GM12878 (cell line): ENCODE measurements around the gene VGLL3. TPM values are rescaled to one million over a fixed set of nuclear protein-coding genes. Genes with fewer than 3 reads are reported as not detected.

Source experiments
- ATAC-seq: fragments of 200-7000 bp; cut with Tn5 transposase; 3 replicates; pipeline ENCODE4 v1.9.1; 2020; ENCODE audit warnings: mild to moderate bottlenecking, moderate library complexity
- BruUV-seq: library from RNA; stranded (reverse); fragments of 400-500 nt; replicated peaks from 2 replicates; lab custom pipeline; 2021; lab: Mats Ljungman, UMichigan
- CTCF ChIA-PET: fragments of 300-600 bp; sonication (Branson Sonifier 250); formaldehyde crosslinking; extraction: SDS; loops from one replicate; lab custom pipeline; 2021; ENCODE audit warnings: inconsistent platforms; lab: Yijun Ruan, JAX
- POLR2A ChIA-PET: fragments of 350-600 bp; formaldehyde crosslinking; extraction: SDS; loops from one replicate; lab custom pipeline; 2021; ENCODE audit warnings: inconsistent platforms; lab: Charles Lee
- RAD21 ChIA-PET: fragments of 300-600 bp; sonication (Branson Sonifier 250); formaldehyde crosslinking; loops from one replicate; lab custom pipeline; 2023; ENCODE audit warnings: antibody characterized with exemption; ENCODE audit not compliant: unreplicated experiment; lab: Charles Lee
- SMC1A ChIA-PET: fragments of 300-600 bp; sonication (Branson Sonifier 250); formaldehyde crosslinking; loops from one replicate; lab custom pipeline; 2023; ENCODE audit not compliant: unreplicated experiment, uncharacterized antibody; lab: Charles Lee
- DNase-seq: peaks from one replicate; pipeline ENCODE4 v3.0.0-alpha.2; 2011; ENCODE audit warnings: low read depth, low spot score
- FAIRE-seq: peaks from 3 replicates; lab custom pipeline; 2011; peaks lifted over from hg19 to GRCh38; lab: Jason Lieb, UNC
- H2AFZ ChIP-seq: 2 replicates; pipeline ENCODE4 v1.6.0; 2011; ENCODE audit warnings: low read depth, low read length, control low read depth; ENCODE audit not compliant: control insufficient read depth
- H3K27ac ChIP-seq: 2 replicates; pipeline ENCODE4 v1.5.1; 2011; ENCODE audit warnings: control low read depth; ENCODE audit not compliant: control insufficient read depth, insufficient read depth
- H3K27me3 ChIP-seq, 2 experiments: replicated peaks in 1 of 2; 2 replicates each; pipeline versions ENCODE4 v1.6.0 to v1.6.1; 2011; ENCODE audit warnings: low read length in 1 of 2; ENCODE audit not compliant: control insufficient read depth in 2 of 2, insufficient read depth in 2 of 2
- H3K36me3 ChIP-seq, 2 experiments: 2 replicates each; pipeline ENCODE4 v1.5.1; 2011; ENCODE audit warnings: low read length in 1 of 2; ENCODE audit not compliant: control insufficient read depth in 2 of 2, insufficient read depth in 2 of 2
- H3K4me1 ChIP-seq: 2 replicates; pipeline ENCODE4 v1.6.1; 2011; ENCODE audit warnings: mild to moderate bottlenecking, low read length, moderate library complexity, mixed read lengths; ENCODE audit not compliant: control insufficient read depth, insufficient read depth
- H3K4me2 ChIP-seq: 2 replicates; pipeline ENCODE4 v1.6.0; 2011; ENCODE audit warnings: control low read depth; ENCODE audit not compliant: control insufficient read depth, insufficient read depth
- H3K4me3 ChIP-seq: fragments of 200-600 bp; sonication (generic); 2 replicates; pipeline ENCODE4 v1.5.1; 2016
- H3K79me2 ChIP-seq: 2 replicates; pipeline ENCODE4 v1.6.0; 2011; ENCODE audit warnings: low read length; ENCODE audit not compliant: control insufficient read depth, insufficient read depth
- H3K9ac ChIP-seq: 2 replicates; pipeline ENCODE4 v1.8.0; 2011; ENCODE audit warnings: low read length, control low read depth, mixed read lengths; ENCODE audit not compliant: control insufficient read depth, insufficient read depth
- H3K9me3 ChIP-seq: replicated peaks from 3 replicates; pipeline ENCODE4 v1.5.1; 2011; ENCODE audit warnings: mild to moderate bottlenecking, low read length; ENCODE audit not compliant: control insufficient read depth, insufficient read depth
- H4K20me1 ChIP-seq: 2 replicates; pipeline ENCODE4 v1.6.0; 2011; ENCODE audit not compliant: control insufficient read depth, insufficient read depth
- BHLHE40 ChIP-seq, 2 experiments: fragments of 450-650 bp in 1 of 2; IDR thresholded peaks; 2 replicates each; pipeline ENCODE4 v1.6.1; 2011 to 2017; ENCODE audit warnings: low read depth in 2 of 2, borderline replicate concordance in 1 of 2, improper control_type of control experiment in 1 of 2, low read length in 1 of 2, mild to moderate bottlenecking in 1 of 2
- CTCF ChIP-seq, 3 experiments: IDR thresholded peaks in 2 of 3; conservative IDR thresholded peaks in 1 of 3; 2 replicates each; pipeline ENCODE4 v1.5.1; 2011; ENCODE audit warnings: low read depth in 3 of 3, low read length in 3 of 3, mild to moderate bottlenecking in 3 of 3, control low read depth in 2 of 3, moderate library complexity in 2 of 3, inconsistent platforms in 1 of 3, mixed read lengths in 1 of 3; ENCODE audit not compliant: control insufficient read depth in 2 of 3, insufficient read depth in 1 of 3; ENCODE audit errors: extremely low read depth in 1 of 3
- DPF2 ChIP-seq: fragments of 450-650 bp; IDR thresholded peaks from 2 replicates; pipeline ENCODE4 v1.6.1; 2017; ENCODE audit warnings: mild to moderate bottlenecking
- IKZF1 ChIP-seq: fragments of 450-650 bp; conservative IDR thresholded peaks from 2 replicates; pipeline ENCODE4 v1.6.1; 2017; ENCODE audit warnings: antibody characterized with exemption, mild to moderate bottlenecking
- MTA3 ChIP-seq: IDR thresholded peaks from 2 replicates; pipeline ENCODE4 v1.6.1; 2012; ENCODE audit warnings: low read length, inconsistent platforms, borderline replicate concordance
- MYB ChIP-seq: fragments of 150-350 bp; IDR thresholded peaks from 2 replicates; pipeline ENCODE4 v1.6.1; 2014; ENCODE audit warnings: mild to moderate bottlenecking, low read depth, low read length, borderline replicate concordance
- NBN ChIP-seq: fragments of 450-650 bp; IDR thresholded peaks from 2 replicates; pipeline ENCODE4 v1.6.1; 2016
- NKRF ChIP-seq: fragments of 450-650 bp; conservative IDR thresholded peaks from 2 replicates; pipeline ENCODE4 v1.6.1; 2017; ENCODE audit warnings: mild to moderate bottlenecking, moderate library complexity
- POLR2A ChIP-seq: IDR thresholded peaks from 2 replicates; pipeline ENCODE4 v1.6.1; 2011; ENCODE audit warnings: low read depth, mild to moderate bottlenecking, low read length
- RAD51 ChIP-seq: fragments of 450-650 bp; IDR thresholded peaks from 2 replicates; pipeline ENCODE4 v1.6.1; 2016; ENCODE audit warnings: moderate library complexity, mild to moderate bottlenecking, inconsistent platforms
- TCF3 ChIP-seq: IDR thresholded peaks from 2 replicates; pipeline ENCODE4 v1.6.1; 2012; ENCODE audit warnings: low read depth, mild to moderate bottlenecking, low read length, borderline replicate concordance; ENCODE audit not compliant: insufficient read depth
- ZSCAN29 ChIP-seq: fragments of 450-650 bp; IDR thresholded peaks from 2 replicates; pipeline ENCODE4 v1.6.1; 2017; ENCODE audit warnings: mild to moderate bottlenecking, moderate library complexity
- WGBS: methylation state at CpG from one replicate; pipeline ENCODE4 v1.1.6; 2016; ENCODE audit warnings: low lambda C conversion rate; ENCODE audit not compliant: insufficient replicate concordance, insufficient coverage; ENCODE audit errors: missing lambda C conversion rate; 5-methylcytosine and 5-hydroxymethylcytosine counted together
- in situ Hi-C: fragments of 300-500 bp; cut with MboI; formaldehyde crosslinking; loops from 9 replicates; pipeline ENCODE4 v1.14.3; 2018; ENCODE audit warnings: mixed read lengths
- intact Hi-C: fragments of 100-400 bp; cut with micrococcal nuclease; formaldehyde crosslinking; loops from one replicate; pipeline ENCODE4 v1.14.2; 2022; ENCODE audit not compliant: unreplicated experiment
- polyA plus RNA-seq, 11 experiments: library from polyadenylated mRNA; depleted of rRNA in 4 of 11; unstranded in 6 of 11; stranded (reverse) in 5 of 11; fragments of >200 nt; fragmentation: Nextera tagmentation in 4 of 11; fragmentation: Illumina TruSeq in 1 of 11; extraction: Ambion mirVana in 4 of 11; extraction: Trizol in 1 of 11; gene quantifications; 1 replicate in 1 of 11; 2 replicates in 10 of 11; pipeline versions ENCODE4 v1.2.1 to v1.2.3, GENCODE V29; 2011 to 2016; ENCODE audit warnings: inconsistent platforms in 2 of 11, missing spikeins in 2 of 11, low read depth in 1 of 11
- total RNA-seq, 4 experiments: library from RNA; depleted of rRNA in 3 of 4; stranded (reverse); fragments of >200 nt in 3 of 4; fragmentation: Illumina TruSeq in 1 of 4; extraction: Trizol in 1 of 4; gene quantifications; 2 replicates each; pipeline versions ENCODE4 v1.2.1 to v1.2.3, GENCODE V29; 2013 to 2021

Gene VGLL3
- total and polyA plus RNA-seq, 10 of the 15 experiments (the other 5 are each of a cell fraction or from before 2014, with no cell fraction given): 0.05 TPM; not detected in 9

GRCh38 chr3:86934851-86935250, 56.1 kb downstream of the VGLL3 start:
- FAIRE-seq: no peak
- POLR2A ChIA-PET: no interaction called here
- H4K20me1 ChIP-seq: no peaks in the 10 kb centered on the region

More at GRCh38 chr3:86934851-86935250, 56.1 kb downstream of the VGLL3 start:
- Histone ChIP-seq H2AFZ (no peak overlapping the region), H3K9ac (no peak overlapping the region), H3K9me3 (no peaks in the 10 kb centered on the region), H3K27me3 (no peaks in the 10 kb centered on the region), H3K36me3 (no peaks in the 10 kb centered on the region), H3K4me1 (no peaks in the 10 kb centered on the region), H3K27ac (no peak overlapping the region), H3K4me3 (no peak overlapping the region), H3K4me2 (no peak overlapping the region), H3K79me2 (no peaks in the 10 kb centered on the region)
- intact Hi-C loops: no loop called here
- 14% methylated on average over 3 of the region's 3 CpGs for WGBS
- BruUV-seq: no TSS peak
- CTCF ChIA-PET: no interaction called here
- SMC1A ChIA-PET: no interaction called here
- RAD21 ChIA-PET: no interaction called here
- ATAC-seq (no peak), DNase-seq (no peak)
- in situ Hi-C loops: no loop called here
- no peak for TF ChIP-seq TCF3
- no peak for TF ChIP-seq MYB
- no peak for TF ChIP-seq BHLHE40 (IDR thresholded peaks at IDR 0.05; ENCODE audit: borderline replicate concordance in 1 of 2, low read depth in 2 of 2, low read length in 1 of 2)
- TF ChIP-seq RAD51: no peak
- TF ChIP-seq ZSCAN29: no peak
- TF ChIP-seq MTA3: no peak
- TF ChIP-seq IKZF1: no peak
- TF ChIP-seq DPF2: no peak
- TF ChIP-seq POLR2A: no peak
- TF ChIP-seq CTCF (IDR thresholded peaks at IDR 0.05 in 2 of 3, conservative IDR thresholded peaks at IDR 0.05 in 1 of 3; ENCODE audit: control insufficient read depth in 2 of 3, extremely low read depth in 1 of 3, insufficient read depth in 1 of 3, low read depth in 3 of 3, low read length in 3 of 3): no peak
- TF ChIP-seq NBN: no peak
- no peak for TF ChIP-seq NKRF
